Smooth muscle cell of the brain vasculature (primary cell): ENCODE results near the gene CCDC127.
"Not testable (repeated sequence)": the region's sequence is repeated elsewhere in the genome, so short reads cannot be mapped to it uniquely, and the experiment has no call there.

ENCODE experiments used
- DNase-seq: peaks from one replicate; pipeline ENCODE4 v3.0.0-alpha.2; 2012; ENCODE audit warnings: low read depth, low spot score

The CCDC127 gene

GRCh38 chr5:173392-174290 is 44.3 kb downstream of the CCDC127 start:
- no peak for DNase-seq

- DNase-seq = no peak
Measured at GRCh38 chr5:172841-173251, 45.1 kb downstream of the CCDC127 start.

- DNase-seq = no peak
Measured at GRCh38 chr5:172421-172820, 45.5 kb downstream of the CCDC127 start.

- DNase-seq = no peak
Measured at GRCh38 chr5:171801-172331, 46.1 kb downstream of the CCDC127 start.

GRCh38 chr5:170971-171800 is 46.8 kb downstream of the CCDC127 start:
- DNase-seq = no peak

GRCh38 chr5:169728-170094 is 48.2 kb downstream of the CCDC127 start:
- DNase-seq = no peak

- DNase-seq = no peak
Measured at GRCh38 chr5:169071-169727, 48.8 kb downstream of the CCDC127 start.

- peak; percentile 94 for DNase-seq
Measured at GRCh38 chr5:167982-168660, 49.8 kb downstream of the CCDC127 start.

GRCh38 chr5:167511-167910 is 50.4 kb downstream of the CCDC127 start:
- DNase-seq = no peak

GRCh38 chr5:166441-167372 is 51.2 kb downstream of the CCDC127 start:
- no peak for DNase-seq

- DNase-seq = not testable (repeated sequence)
Measured at GRCh38 chr5:164783-165182, 53.2 kb downstream of the CCDC127 start.

- DNase-seq = no peak
Measured at GRCh38 chr5:164244-164643, 53.7 kb downstream of the CCDC127 start.

- DNase-seq = no peak
Measured at GRCh38 chr5:163841-164240, 54.1 kb downstream of the CCDC127 start.

- no peak for DNase-seq
Measured at GRCh38 chr5:163338-163620, 54.7 kb downstream of the CCDC127 start.

- no peak for DNase-seq
Measured at GRCh38 chr5:162565-163337, 55.2 kb downstream of the CCDC127 start.

- no peak for DNase-seq
Measured at GRCh38 chr5:162190-162564, 55.8 kb downstream of the CCDC127 start.

GRCh38 chr5:161803-162110 is 56.2 kb downstream of the CCDC127 start:
- DNase-seq = no peak

- no peak for DNase-seq
Measured at GRCh38 chr5:160921-161802, 56.8 kb downstream of the CCDC127 start.

- no peak for DNase-seq
Measured at GRCh38 chr5:160173-160510, 57.8 kb downstream of the CCDC127 start.
